AML-193 (cell line): ENCODE results near the gene SPATA2.
"Not testable (repeated sequence)": the region's sequence is repeated elsewhere in the genome, so short reads cannot be mapped to it uniquely, and the experiment has no call there.

Experiments
- DNase-seq, 2 experiments: peaks; one replicate each; lab custom pipeline; 2025; lab: John Stamatoyannopoulos, UW

Gene SPATA2

GRCh38 chr20:49915380-49916145 is at the start of gene SPATA2:
SPATA2 (minus strand) TSS chr20:49915529; CDS start chr20:49908490, 7,039 bp downstream.
- DNase-seq: peak; percentile 86 to 91

GRCh38 chr20:49961413-49961812 is 46.1 kb upstream of the SPATA2 start:
- DNase-seq: no peak

- DNase-seq: peak in 1 of 2 experiments; percentile 46
Measured at GRCh38 chr20:49957089-49957938, 42.0 kb upstream of the SPATA2 start.

GRCh38 chr20:49956689-49957088 is 41.4 kb upstream of the SPATA2 start:
- no peak for DNase-seq

GRCh38 chr20:49955830-49956396 is 40.6 kb upstream of the SPATA2 start:
- not testable (repeated sequence) for DNase-seq

GRCh38 chr20:49955167-49955566 is 39.8 kb upstream of the SPATA2 start:
- no peak for DNase-seq

GRCh38 chr20:49951151-49951550 is 35.8 kb upstream of the SPATA2 start:
- no peak for DNase-seq

- DNase-seq: no peak
Measured at GRCh38 chr20:49948809-49949507, 33.6 kb upstream of the SPATA2 start.

GRCh38 chr20:49948178-49948577 is 32.8 kb upstream of the SPATA2 start:
- no peak for DNase-seq

- DNase-seq: no peak
Measured at GRCh38 chr20:49945701-49946477, 30.6 kb upstream of the SPATA2 start.

GRCh38 chr20:49945306-49945700 is 30.0 kb upstream of the SPATA2 start:
- no peak for DNase-seq

GRCh38 chr20:49942942-49943341 is 27.6 kb upstream of the SPATA2 start:
- DNase-seq: no peak

GRCh38 chr20:49942303-49942702 is 27.0 kb upstream of the SPATA2 start:
- DNase-seq: no peak

GRCh38 chr20:49941456-49941855 is 26.1 kb upstream of the SPATA2 start:
- no peak for DNase-seq

GRCh38 chr20:49938173-49939163 is 23.1 kb upstream of the SPATA2 start:
- DNase-seq: no peak

- peak; percentile 57 to 64 for DNase-seq
Measured at GRCh38 chr20:49937027-49937929, 21.9 kb upstream of the SPATA2 start.

- peak; percentile 70 to 82 for DNase-seq
Measured at GRCh38 chr20:49936153-49937026, 21.1 kb upstream of the SPATA2 start, which contains the start of gene RNF114. RNF114 (plus strand) TSS chr20:49936397; CDS start chr20:49936413, 16 bp downstream.

GRCh38 chr20:49935746-49936152 is 20.4 kb upstream of the SPATA2 start:
- no peak for DNase-seq
